Choroid plexus epithelial cell (primary cell): ENCODE measurements around the gene TMC5.
"Not testable (repeated sequence)": the region's sequence is repeated elsewhere in the genome, so short reads cannot be mapped to it uniquely, and the experiment has no call there.

Experiments
- DNase-seq: peaks from one replicate; pipeline ENCODE4 v3.0.0-alpha.2; 2010; ENCODE audit warnings: low read depth
- H3K4me3 ChIP-seq: 2 replicates; pipeline ENCODE4 v1.5.1; 2011; ENCODE audit warnings: low read depth, mild to moderate bottlenecking, control low read depth, low read length, moderate library complexity
- TF ChIP-seq, protein P1 (sequence below): conservative IDR thresholded peaks from 2 replicates; pipeline ENCODE4 v1.5.1; 2011; ENCODE audit warnings: low read depth, mild to moderate bottlenecking, control low read depth, inconsistent platforms, low read length, moderate library complexity

Gene TMC5

GRCh38 chr16:19417640-19418039, at the start of gene TMC5:
Gene TMC5 (plus strand): TSS chr16:19417883. CDS start chr16:19440039, 22,156 bp downstream.
- H3K4me3 ChIP-seq = no peak within 1 kb of the TSS
- DNase-seq = no peak
- TF ChIP-seq, protein P1, sequence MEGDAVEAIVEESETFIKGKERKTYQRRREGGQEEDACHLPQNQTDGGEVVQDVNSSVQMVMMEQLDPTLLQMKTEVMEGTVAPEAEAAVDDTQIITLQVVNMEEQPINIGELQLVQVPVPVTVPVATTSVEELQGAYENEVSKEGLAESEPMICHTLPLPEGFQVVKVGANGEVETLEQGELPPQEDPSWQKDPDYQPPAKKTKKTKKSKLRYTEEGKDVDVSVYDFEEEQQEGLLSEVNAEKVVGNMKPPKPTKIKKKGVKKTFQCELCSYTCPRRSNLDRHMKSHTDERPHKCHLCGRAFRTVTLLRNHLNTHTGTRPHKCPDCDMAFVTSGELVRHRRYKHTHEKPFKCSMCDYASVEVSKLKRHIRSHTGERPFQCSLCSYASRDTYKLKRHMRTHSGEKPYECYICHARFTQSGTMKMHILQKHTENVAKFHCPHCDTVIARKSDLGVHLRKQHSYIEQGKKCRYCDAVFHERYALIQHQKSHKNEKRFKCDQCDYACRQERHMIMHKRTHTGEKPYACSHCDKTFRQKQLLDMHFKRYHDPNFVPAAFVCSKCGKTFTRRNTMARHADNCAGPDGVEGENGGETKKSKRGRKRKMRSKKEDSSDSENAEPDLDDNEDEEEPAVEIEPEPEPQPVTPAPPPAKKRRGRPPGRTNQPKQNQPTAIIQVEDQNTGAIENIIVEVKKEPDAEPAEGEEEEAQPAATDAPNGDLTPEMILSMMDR = no peak

GRCh38 chr16:19372541-19372940, 45.1 kb upstream of the TMC5 start:
- H3K4me3 ChIP-seq, DNase-seq: not testable (repeated sequence)

DNA sequence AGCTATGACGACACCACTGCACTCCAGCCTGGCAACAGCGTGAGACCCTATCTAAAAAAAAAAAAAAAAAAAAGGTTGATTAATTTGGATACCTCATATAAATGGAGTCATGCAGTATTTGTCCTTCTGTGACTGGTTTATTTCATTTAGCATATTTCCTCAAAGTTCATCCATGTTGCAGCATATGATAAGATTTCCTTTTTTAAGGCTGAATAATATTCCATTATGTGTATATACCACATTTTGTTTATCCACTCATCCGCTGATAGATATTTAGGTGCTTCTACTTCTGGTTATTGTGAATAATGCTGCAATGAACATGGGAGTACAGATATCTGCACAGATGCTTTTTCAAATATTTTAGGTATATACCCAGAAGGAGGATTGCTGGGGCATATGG, 43.3 kb upstream of the TMC5 start:
- DNase-seq = no peak
- no peak overlapping the region for H3K4me3 ChIP-seq
- TF ChIP-seq, protein P1 = no peak

DNA sequence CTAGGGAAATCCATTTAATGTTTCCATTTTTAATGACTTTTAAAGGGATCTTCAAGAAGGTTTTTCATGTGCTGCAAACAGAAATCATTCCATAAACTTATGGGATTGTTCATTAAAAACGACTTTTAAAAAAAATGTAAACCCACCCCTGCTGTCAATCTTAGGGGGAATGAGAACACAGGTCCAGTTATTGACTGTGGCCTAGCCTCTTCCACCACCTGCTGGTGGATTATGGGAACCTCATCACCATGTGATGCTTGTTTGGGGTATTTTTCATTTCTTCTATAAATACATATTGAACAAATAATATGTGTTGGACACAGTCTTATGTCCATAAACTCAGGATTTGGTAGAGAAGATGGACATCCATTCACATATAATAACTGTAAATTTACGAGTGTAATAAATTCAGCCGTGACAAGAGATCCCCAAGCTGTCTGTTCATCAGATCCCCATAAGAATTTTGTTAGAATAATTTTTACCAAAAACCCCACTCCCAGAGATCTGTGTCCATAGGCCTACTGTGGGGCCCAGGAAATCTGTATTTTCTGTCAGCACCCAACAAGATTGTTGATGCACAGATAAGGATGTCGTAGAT, 42.0 kb upstream of the TMC5 start:
- H3K4me3 ChIP-seq = no peak overlapping the region
- DNase-seq = peak; percentile 82
- TF ChIP-seq, protein P1 = peak; percentile 91

- peak; percentile 4 for DNase-seq
- no peak overlapping the region for H3K4me3 ChIP-seq
- TF ChIP-seq, protein P1 = no peak
These were observed 39.8 kb upstream of the TMC5 start for GRCh38 chr16:19377864-19378263.

DNA sequence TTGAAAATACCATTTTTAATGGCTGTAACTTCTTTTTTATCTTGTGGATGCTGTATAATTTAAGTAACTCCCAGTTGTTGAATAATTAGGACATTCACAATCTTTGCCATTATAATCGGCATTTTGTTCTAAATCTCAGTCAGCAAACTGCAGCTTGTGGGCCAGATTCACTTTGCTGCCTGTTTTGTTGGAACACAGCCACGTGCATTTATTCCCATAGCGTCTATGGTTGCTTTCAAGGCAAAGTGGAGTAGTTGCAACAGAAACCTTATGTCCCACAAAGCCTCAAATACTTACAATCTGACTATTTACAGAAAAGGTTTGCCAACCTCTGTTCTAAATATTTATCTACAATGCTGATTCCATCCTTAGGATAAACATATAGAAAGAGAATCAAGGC, 39.2 kb upstream of the TMC5 start:
- H3K4me3 ChIP-seq = no peak overlapping the region
- no peak for DNase-seq
- TF ChIP-seq, protein P1 = no peak

- H3K4me3 ChIP-seq = no peak overlapping the region
- no peak for DNase-seq
- TF ChIP-seq, protein P1 = no peak
These were observed 37.8 kb upstream of the TMC5 start for GRCh38 chr16:19379838-19380237.
